ENCODE measurements around the gene MTARC2. TPM values are rescaled to one million over a fixed set of nuclear protein-coding genes. Genes with fewer than 3 reads are reported as not detected.

Gene MTARC2
- not detected for polyA plus RNA-seq (2013, experiment 1 of 4)
- not detected for polyA plus RNA-seq (2013, experiment 2 of 4)
- 0.11 TPM for polyA plus RNA-seq (2013, experiment 3 of 4)
- 0.28 TPM for polyA plus RNA-seq (2013, experiment 4 of 4)

DNA sequence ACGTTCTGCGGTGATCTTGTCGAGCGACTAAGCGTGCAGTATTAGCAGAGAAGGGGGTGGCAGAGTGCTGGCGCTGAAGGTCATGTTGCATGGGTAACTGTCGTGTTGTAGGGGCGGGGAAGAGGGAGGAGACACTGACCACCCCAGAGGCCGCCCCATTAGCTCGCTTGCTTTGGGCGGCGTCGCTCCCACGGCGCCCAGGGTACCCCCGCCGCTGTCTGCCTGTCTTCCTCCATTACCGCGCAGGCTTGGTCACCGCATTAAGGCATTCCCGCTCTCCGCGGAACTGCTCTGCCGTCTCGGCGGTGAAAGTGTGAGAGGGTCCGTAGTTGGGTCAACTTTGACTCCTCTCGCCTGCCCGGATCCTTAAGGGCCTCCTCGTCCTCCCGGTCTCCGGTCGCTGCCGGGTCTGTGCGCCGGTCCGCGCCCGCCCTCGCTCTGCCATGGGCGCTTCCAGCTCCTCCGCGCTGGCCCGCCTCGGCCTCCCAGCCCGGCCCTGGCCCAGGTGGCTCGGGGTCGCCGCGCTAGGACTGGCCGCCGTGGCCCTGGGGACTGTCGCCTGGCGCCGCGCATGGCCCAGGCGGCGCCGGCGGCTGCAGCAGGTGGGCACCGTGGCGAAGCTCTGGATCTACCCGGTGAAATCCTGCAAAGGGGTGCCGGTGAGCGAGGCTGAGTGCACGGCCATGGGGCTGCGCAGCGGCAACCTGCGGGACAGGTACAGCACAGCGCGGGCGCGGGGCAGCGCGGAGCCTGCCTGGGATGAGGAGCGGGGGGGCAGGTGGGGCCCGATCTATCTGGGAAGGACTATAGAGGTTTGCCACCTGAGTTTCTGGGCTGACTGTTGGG lies at the start of gene MTARC2:
Gene MTARC2 (plus strand): TSS at position 234 of the 846 bp plus-strand sequence. CDS start 210 bp downstream, at position 444.
- H3K9me3 ChIP-seq (ENCODE audit: control insufficient read depth, low read length): no peaks in the 10 kb centered on the region
- peak within 1 kb of the TSS; percentile 48 for H3K4me3 ChIP-seq (ENCODE audit: insufficient read depth, low read depth, low read length)
- WGBS, 2 experiments: 1% methylated on average over 77 of the region's 77 CpGs
- no peak within 1 kb of the TSS for H3K27ac ChIP-seq (ENCODE audit: insufficient read depth, low read depth, low read length, poor library complexity, severe bottlenecking)
- no peaks in the 10 kb centered on the region for H3K4me1 ChIP-seq (ENCODE audit: control insufficient read depth, insufficient read depth, low read length)
- H3K27me3 ChIP-seq (ENCODE audit: control insufficient read depth, insufficient read depth, low read length, poor library complexity, severe bottlenecking): peaks cover 47% of the 10 kb centered on the region
- H3K36me3 ChIP-seq (ENCODE audit: control insufficient read depth, insufficient read depth, low read length): no peaks in the 10 kb centered on the region

DNA sequence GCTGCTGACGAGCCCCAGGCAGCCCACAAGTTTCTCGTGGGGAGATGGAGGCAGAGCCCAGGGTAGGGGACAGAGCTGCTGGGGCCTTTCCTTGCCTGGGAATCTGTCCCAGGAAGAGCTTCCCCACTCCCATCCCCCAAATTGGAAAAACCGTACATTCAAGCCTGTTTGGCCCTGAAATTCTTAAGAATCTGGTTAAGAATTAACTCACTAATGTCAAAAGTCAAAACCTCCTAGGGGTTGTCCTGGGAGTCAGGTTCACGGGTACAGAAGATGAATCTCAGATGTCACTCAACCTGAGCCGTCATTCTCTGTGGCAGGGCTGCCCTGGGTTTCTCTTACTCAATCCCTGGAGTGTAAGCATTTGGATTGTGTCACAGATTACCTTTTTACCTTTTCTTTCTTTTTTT lies 49.5 kb upstream of the MTARC2 start:
- no peaks in the 10 kb centered on the region for H3K36me3 ChIP-seq (ENCODE audit: control insufficient read depth, insufficient read depth, low read length)
- no peaks in the 10 kb centered on the region for H3K9me3 ChIP-seq (ENCODE audit: control insufficient read depth, low read length)
- no peak overlapping the region for H3K27ac ChIP-seq (ENCODE audit: insufficient read depth, low read depth, low read length, poor library complexity, severe bottlenecking)
- 94 to 95% methylated on average over 5 of the region's 5 CpGs for WGBS, 2 experiments
- H3K4me1 ChIP-seq (ENCODE audit: control insufficient read depth, insufficient read depth, low read length): no peaks in the 10 kb centered on the region
- H3K4me3 ChIP-seq (ENCODE audit: insufficient read depth, low read depth, low read length): no peak overlapping the region
- no peaks in the 10 kb centered on the region for H3K27me3 ChIP-seq (ENCODE audit: control insufficient read depth, insufficient read depth, low read length, poor library complexity, severe bottlenecking)

GRCh38 chr1:220699044-220699443 lies 49.1 kb upstream of the MTARC2 start:
- no peaks in the 10 kb centered on the region for H3K36me3 ChIP-seq (ENCODE audit: control insufficient read depth, insufficient read depth, low read length)
- H3K27ac ChIP-seq (ENCODE audit: insufficient read depth, low read depth, low read length, poor library complexity, severe bottlenecking): no peak overlapping the region
- H3K4me3 ChIP-seq (ENCODE audit: insufficient read depth, low read depth, low read length): no peak overlapping the region
- no peaks in the 10 kb centered on the region for H3K27me3 ChIP-seq (ENCODE audit: control insufficient read depth, insufficient read depth, low read length, poor library complexity, severe bottlenecking)
- no peaks in the 10 kb centered on the region for H3K4me1 ChIP-seq (ENCODE audit: control insufficient read depth, insufficient read depth, low read length)
- no peaks in the 10 kb centered on the region for H3K9me3 ChIP-seq (ENCODE audit: control insufficient read depth, low read length)
- 84 to 95% methylated on average over 2 to 3 of the region's 3 CpGs for WGBS, 2 experiments

GRCh38 chr1:220700556-220701179 lies 47.5 kb upstream of the MTARC2 start:
- H3K4me3 ChIP-seq (ENCODE audit: insufficient read depth, low read depth, low read length): no peak overlapping the region
- H3K27me3 ChIP-seq (ENCODE audit: control insufficient read depth, insufficient read depth, low read length, poor library complexity, severe bottlenecking): no peaks in the 10 kb centered on the region
- no peaks in the 10 kb centered on the region for H3K36me3 ChIP-seq (ENCODE audit: control insufficient read depth, insufficient read depth, low read length)
- 25 to 57% methylated on average over 1 to 2 of the region's 2 CpGs for WGBS, 2 experiments
- H3K9me3 ChIP-seq (ENCODE audit: control insufficient read depth, low read length): no peaks in the 10 kb centered on the region
- H3K27ac ChIP-seq (ENCODE audit: insufficient read depth, low read depth, low read length, poor library complexity, severe bottlenecking): no peak overlapping the region
- no peaks in the 10 kb centered on the region for H3K4me1 ChIP-seq (ENCODE audit: control insufficient read depth, insufficient read depth, low read length)

DNA sequence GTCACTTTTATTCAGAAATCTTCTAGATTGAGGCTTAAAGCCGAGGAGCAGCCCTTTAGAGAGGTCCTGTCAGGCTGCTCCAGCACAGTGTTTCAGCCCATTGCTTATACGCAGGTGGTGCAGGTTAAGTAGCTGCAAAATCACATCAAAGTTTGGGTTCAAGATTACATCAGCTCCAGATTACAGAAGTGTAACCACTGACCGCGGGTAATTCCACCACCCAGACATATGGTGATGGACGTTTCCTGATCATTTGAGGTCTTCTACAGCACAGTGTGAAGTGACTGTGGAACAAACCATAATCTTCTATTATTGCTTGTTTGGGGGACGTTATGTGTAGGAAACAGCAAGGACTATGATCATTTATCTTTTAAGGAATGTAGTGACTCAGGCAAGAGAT lies 46.1 kb upstream of the MTARC2 start:
- no peaks in the 10 kb centered on the region for H3K27me3 ChIP-seq (ENCODE audit: control insufficient read depth, insufficient read depth, low read length, poor library complexity, severe bottlenecking)
- H3K9me3 ChIP-seq (ENCODE audit: control insufficient read depth, low read length): no peaks in the 10 kb centered on the region
- H3K4me3 ChIP-seq (ENCODE audit: insufficient read depth, low read depth, low read length): no peak overlapping the region
- no peak overlapping the region for H3K27ac ChIP-seq (ENCODE audit: insufficient read depth, low read depth, low read length, poor library complexity, severe bottlenecking)
- WGBS, 2 experiments: 94 to 95% methylated on average over 6 of the region's 6 CpGs
- H3K4me1 ChIP-seq (ENCODE audit: control insufficient read depth, insufficient read depth, low read length): no peaks in the 10 kb centered on the region
- no peaks in the 10 kb centered on the region for H3K36me3 ChIP-seq (ENCODE audit: control insufficient read depth, insufficient read depth, low read length)

DNA sequence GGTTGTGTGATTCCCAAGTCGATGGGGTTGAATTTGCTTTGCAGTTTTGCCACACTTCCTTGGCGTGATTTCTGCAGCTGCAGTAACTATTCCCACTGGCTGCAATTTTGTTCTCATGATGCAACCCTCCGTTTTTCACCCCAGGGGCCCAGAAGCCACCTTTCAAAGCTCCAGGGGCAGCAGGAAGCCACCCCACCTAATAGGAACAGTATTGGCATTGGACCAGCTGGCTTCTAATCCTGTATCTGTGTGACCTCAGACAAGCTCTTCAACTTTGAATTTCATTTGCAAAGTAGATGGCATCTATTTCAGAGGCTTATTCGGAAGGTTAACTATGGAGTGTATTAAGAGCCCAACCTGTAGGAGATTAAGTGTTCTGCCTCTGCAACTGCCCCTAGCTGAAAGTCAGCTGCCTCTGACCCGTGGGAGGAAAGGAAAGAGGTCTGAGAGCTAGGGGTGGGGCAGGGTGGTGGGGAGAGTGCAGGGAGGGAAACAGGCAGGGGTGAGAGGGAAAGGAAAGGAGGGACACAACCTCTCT lies 45.3 kb upstream of the MTARC2 start:
- 69 to 70% methylated on average over 5 of the region's 5 CpGs for WGBS, 2 experiments
- Histone ChIP-seq H3K9me3 (ENCODE audit: control insufficient read depth, low read length) (no peaks in the 10 kb centered on the region), H3K4me3 (ENCODE audit: insufficient read depth, low read depth, low read length) (no peak overlapping the region)

GRCh38 chr1:220703305-220703704 lies 44.8 kb upstream of the MTARC2 start:
- Histone ChIP-seq H3K4me3 (ENCODE audit: insufficient read depth, low read depth, low read length) (no peak overlapping the region), H3K27me3 (ENCODE audit: control insufficient read depth, insufficient read depth, low read length, poor library complexity, severe bottlenecking) (no peaks in the 10 kb centered on the region), H3K36me3 (ENCODE audit: control insufficient read depth, insufficient read depth, low read length) (no peaks in the 10 kb centered on the region), H3K9me3 (ENCODE audit: control insufficient read depth, low read length) (no peaks in the 10 kb centered on the region), H3K4me1 (ENCODE audit: control insufficient read depth, insufficient read depth, low read length) (no peaks in the 10 kb centered on the region), H3K27ac (ENCODE audit: insufficient read depth, low read depth, low read length, poor library complexity, severe bottlenecking) (no peak overlapping the region)
- WGBS, 2 experiments: 80 to 84% methylated on average over 4 of the region's 4 CpGs

More for the DNA sequence above, 45.3 kb upstream of the MTARC2 start:
- Histone ChIP-seq H3K36me3 (ENCODE audit: control insufficient read depth, insufficient read depth, low read length) (no peaks in the 10 kb centered on the region), H3K4me1 (ENCODE audit: control insufficient read depth, insufficient read depth, low read length) (no peaks in the 10 kb centered on the region), H3K27ac (ENCODE audit: insufficient read depth, low read depth, low read length, poor library complexity, severe bottlenecking) (no peak overlapping the region), H3K27me3 (ENCODE audit: control insufficient read depth, insufficient read depth, low read length, poor library complexity, severe bottlenecking) (no peaks in the 10 kb centered on the region)

DNA sequence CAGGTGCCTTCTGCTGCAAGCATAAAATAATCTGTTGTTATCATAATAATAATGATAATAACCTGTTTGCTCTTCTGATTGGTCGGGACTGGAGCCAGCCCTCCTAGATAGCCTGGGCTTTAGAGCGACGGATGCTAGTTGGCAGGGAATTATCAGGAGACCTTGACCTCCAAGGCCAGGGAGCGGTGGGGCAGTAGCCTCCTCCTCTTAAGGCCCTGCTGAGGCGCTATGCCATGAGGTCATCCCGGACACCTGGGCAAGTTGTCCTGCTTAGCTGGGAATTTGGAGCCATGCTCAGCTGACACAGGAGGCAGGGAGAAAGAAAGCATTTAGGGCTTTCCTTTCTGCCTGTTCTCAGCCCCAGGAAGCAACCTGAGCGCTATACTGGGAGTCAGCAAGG lies 42.3 kb upstream of the MTARC2 start:
- H3K27ac ChIP-seq (ENCODE audit: insufficient read depth, low read depth, low read length, poor library complexity, severe bottlenecking): no peak overlapping the region
- H3K36me3 ChIP-seq (ENCODE audit: control insufficient read depth, insufficient read depth, low read length): no peaks in the 10 kb centered on the region
- 91 to 97% methylated on average over 7 of the region's 7 CpGs for WGBS, 2 experiments
- no peak overlapping the region for H3K4me3 ChIP-seq (ENCODE audit: insufficient read depth, low read depth, low read length)
- H3K4me1 ChIP-seq (ENCODE audit: control insufficient read depth, insufficient read depth, low read length): no peaks in the 10 kb centered on the region
- no peaks in the 10 kb centered on the region for H3K27me3 ChIP-seq (ENCODE audit: control insufficient read depth, insufficient read depth, low read length, poor library complexity, severe bottlenecking)
- H3K9me3 ChIP-seq (ENCODE audit: control insufficient read depth, low read length): no peaks in the 10 kb centered on the region

GRCh38 chr1:220706480-220706879 lies 41.6 kb upstream of the MTARC2 start:
- Histone ChIP-seq H3K9me3 (ENCODE audit: control insufficient read depth, low read length) (no peaks in the 10 kb centered on the region), H3K36me3 (ENCODE audit: control insufficient read depth, insufficient read depth, low read length) (no peaks in the 10 kb centered on the region), H3K4me3 (ENCODE audit: insufficient read depth, low read depth, low read length) (no peak overlapping the region), H3K27ac (ENCODE audit: insufficient read depth, low read depth, low read length, poor library complexity, severe bottlenecking) (no peak overlapping the region), H3K27me3 (ENCODE audit: control insufficient read depth, insufficient read depth, low read length, poor library complexity, severe bottlenecking) (no peaks in the 10 kb centered on the region), H3K4me1 (ENCODE audit: control insufficient read depth, insufficient read depth, low read length) (no peaks in the 10 kb centered on the region)
- 85 to 88% methylated on average over 9 of the region's 9 CpGs for WGBS, 2 experiments

DNA sequence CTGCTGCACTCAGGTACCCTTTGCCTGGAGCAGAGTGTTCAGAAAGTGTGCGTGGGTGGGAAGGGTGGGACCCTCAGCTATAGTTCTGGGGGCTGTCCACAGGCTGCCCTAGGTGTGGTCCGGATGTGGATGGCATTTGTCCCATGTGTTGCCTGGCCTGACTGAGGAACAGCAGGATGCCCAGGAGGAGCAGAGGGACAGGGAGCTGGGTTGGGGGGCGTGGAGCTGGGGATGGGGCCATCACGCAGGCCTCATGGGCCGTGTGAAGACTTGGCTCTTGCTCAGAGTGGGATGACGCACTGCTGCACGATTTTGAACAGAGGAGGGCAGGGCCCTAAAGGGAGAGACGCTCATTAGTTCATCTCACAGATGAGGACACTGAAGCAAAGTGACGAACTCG lies 41.0 kb upstream of the MTARC2 start:
- Histone ChIP-seq H3K9me3 (ENCODE audit: control insufficient read depth, low read length) (no peaks in the 10 kb centered on the region), H3K27ac (ENCODE audit: insufficient read depth, low read depth, low read length, poor library complexity, severe bottlenecking) (no peak overlapping the region)
- WGBS, 2 experiments: 92 to 96% methylated on average over 10 of the region's 10 CpGs

More for the DNA sequence above, 41.0 kb upstream of the MTARC2 start:
- Histone ChIP-seq H3K4me1 (ENCODE audit: control insufficient read depth, insufficient read depth, low read length) (no peaks in the 10 kb centered on the region), H3K27me3 (ENCODE audit: control insufficient read depth, insufficient read depth, low read length, poor library complexity, severe bottlenecking) (no peaks in the 10 kb centered on the region), H3K36me3 (ENCODE audit: control insufficient read depth, insufficient read depth, low read length) (no peaks in the 10 kb centered on the region), H3K4me3 (ENCODE audit: insufficient read depth, low read depth, low read length) (no peak overlapping the region)
